Lung (tissue), 12 donors: ENCODE measurements around the gene ECM1. TPM values are rescaled to one million over a fixed set of nuclear protein-coding genes. Genes with fewer than 3 reads are reported as not detected.

ENCODE experiments used
- ATAC-seq: fragments of 200-7000 bp; cut with Tn5 transposase; one replicate; pipeline ENCODE4 v1.9.1; 2020; ENCODE audit warnings: moderate number of reproducible peaks; ENCODE audit not compliant: insufficient read depth, low FRiP score
- DNase-seq, 3 donors: peaks; one replicate each; pipeline ENCODE4 v3.0.0-alpha.2; 2013 to 2017
- H3K27ac ChIP-seq, 2 donors: one replicate each; pipeline ENCODE4 v1.5.1; 2013; ENCODE audit warnings: mild to moderate bottlenecking in 2 of 2, moderate library complexity in 2 of 2, control low read depth in 1 of 2, inconsistent platforms in 1 of 2, low read depth in 1 of 2, low read length in 1 of 2
- H3K27me3 ChIP-seq, 3 donors: one replicate each; pipeline ENCODE4 v1.5.1; 2013; ENCODE audit warnings: low read length in 2 of 3; ENCODE audit not compliant: control insufficient read depth in 3 of 3, insufficient read depth in 3 of 3
- H3K36me3 ChIP-seq, 4 donors: one replicate each; pipeline ENCODE4 v1.5.1; 2013; ENCODE audit warnings: low read length in 4 of 4, mild to moderate bottlenecking in 1 of 4, moderate library complexity in 1 of 4; ENCODE audit not compliant: control insufficient read depth in 4 of 4, insufficient read depth in 4 of 4
- H3K4me1 ChIP-seq, 5 donors: one replicate each; pipeline ENCODE4 v1.5.1; 2013; ENCODE audit warnings: low read length in 5 of 5, mild to moderate bottlenecking in 2 of 5, moderate library complexity in 1 of 5; ENCODE audit not compliant: control insufficient read depth in 5 of 5, insufficient read depth in 5 of 5
- H3K4me3 ChIP-seq: one replicate; pipeline ENCODE4 v1.5.1; 2013; ENCODE audit warnings: mild to moderate bottlenecking, control low read depth, moderate library complexity
- H3K9ac ChIP-seq, 2 donors: one replicate each; pipeline ENCODE4 v1.5.1; 2013; ENCODE audit warnings: low read length in 2 of 2, control low read depth in 1 of 2; ENCODE audit not compliant: insufficient read depth in 1 of 2
- H3K9me3 ChIP-seq, 4 donors: one replicate each; pipeline ENCODE4 v1.5.1; 2013; ENCODE audit warnings: low read length in 3 of 4, mild to moderate bottlenecking in 1 of 4, moderate library complexity in 1 of 4; ENCODE audit not compliant: control insufficient read depth in 4 of 4, insufficient read depth in 3 of 4
- WGBS, 2 donors: extraction: QIAGEN DNeasy Blood & Tissue Kit; methylation state at CpG; one replicate each; pipeline ENCODE4 v1.1.7; 2013; 5-methylcytosine and 5-hydroxymethylcytosine counted together
- polyA plus RNA-seq, 2 donors: library from polyadenylated mRNA; stranded (reverse); fragments of 200-250 nt; gene quantifications; one replicate each; pipeline ENCODE4 v1.2.1, GENCODE V29; 2013
- total RNA-seq, 2 donors: library from RNA; depleted of rRNA in 1 of 2; stranded (reverse); fragments of >200 nt in 1 of 2; gene quantifications; one replicate each; pipeline ENCODE4 v1.2.1, GENCODE V29; 2014 to 2021
- TF ChIP-seq, protein P1 (sequence below): IDR thresholded peaks from 2 replicates; pipeline ENCODE4 v1.5.1; 2012; ENCODE audit warnings: mild to moderate bottlenecking; ENCODE audit errors: control extremely low read depth, extremely low read depth
- donor health status: control.
- donor health status: control.
- donor health status: Bipolar disorder and iron deficiency.
- donor health status: healthy.
- donor health status: DM: yes; HTN: yes; CAD: no.

Gene ECM1
- total and polyA plus RNA-seq, 4 donors: 1.2 to 20.0 (median 10.7) TPM

DNA sequence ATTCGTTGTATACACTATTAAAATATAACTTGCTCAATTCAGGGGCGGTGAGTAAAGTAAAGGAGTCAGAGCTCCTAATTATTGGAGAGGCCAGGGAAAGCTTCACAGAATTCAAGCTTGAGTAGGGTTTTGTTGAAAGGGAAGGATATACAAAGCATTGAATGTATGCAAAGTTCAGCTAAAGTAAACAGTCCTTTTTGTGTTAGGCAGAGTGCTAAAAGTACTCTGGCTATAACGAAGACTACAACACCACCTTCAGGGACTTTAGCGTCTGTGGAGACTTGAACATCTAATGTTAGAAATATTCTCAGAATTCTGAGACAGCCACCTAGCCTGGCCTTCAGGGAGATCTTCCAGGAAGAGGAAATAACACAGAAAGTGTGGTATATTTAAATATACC lies 8.7 kb downstream of the ECM1 start:
- H3K9me3 ChIP-seq: no peaks in the 10 kb centered on the region
- no peak overlapping the region for H3K27ac ChIP-seq
- ATAC-seq: no peak
- no peak overlapping the region for H3K4me3 ChIP-seq
- WGBS, 2 donors: 40 to 54% methylated on average over 4 of the region's 4 CpGs
- H3K9ac ChIP-seq: no peak overlapping the region
- DNase-seq: peak in 2 of 3 donors; percentile 39 to 55
- H3K27me3 ChIP-seq: no peaks in the 10 kb centered on the region
- H3K4me1 ChIP-seq: peaks cover 0 to 13% (median 0%) of the 10 kb centered on the region in 5 donors
- H3K36me3 ChIP-seq: no peaks in the 10 kb centered on the region
- TF ChIP-seq, protein P1, sequence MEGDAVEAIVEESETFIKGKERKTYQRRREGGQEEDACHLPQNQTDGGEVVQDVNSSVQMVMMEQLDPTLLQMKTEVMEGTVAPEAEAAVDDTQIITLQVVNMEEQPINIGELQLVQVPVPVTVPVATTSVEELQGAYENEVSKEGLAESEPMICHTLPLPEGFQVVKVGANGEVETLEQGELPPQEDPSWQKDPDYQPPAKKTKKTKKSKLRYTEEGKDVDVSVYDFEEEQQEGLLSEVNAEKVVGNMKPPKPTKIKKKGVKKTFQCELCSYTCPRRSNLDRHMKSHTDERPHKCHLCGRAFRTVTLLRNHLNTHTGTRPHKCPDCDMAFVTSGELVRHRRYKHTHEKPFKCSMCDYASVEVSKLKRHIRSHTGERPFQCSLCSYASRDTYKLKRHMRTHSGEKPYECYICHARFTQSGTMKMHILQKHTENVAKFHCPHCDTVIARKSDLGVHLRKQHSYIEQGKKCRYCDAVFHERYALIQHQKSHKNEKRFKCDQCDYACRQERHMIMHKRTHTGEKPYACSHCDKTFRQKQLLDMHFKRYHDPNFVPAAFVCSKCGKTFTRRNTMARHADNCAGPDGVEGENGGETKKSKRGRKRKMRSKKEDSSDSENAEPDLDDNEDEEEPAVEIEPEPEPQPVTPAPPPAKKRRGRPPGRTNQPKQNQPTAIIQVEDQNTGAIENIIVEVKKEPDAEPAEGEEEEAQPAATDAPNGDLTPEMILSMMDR: no peak

- 81 to 89% methylated on average over 1 of the region's 1 CpG for WGBS, 2 donors
- Histone ChIP-seq H3K36me3 (no peaks in the 10 kb centered on the region), H3K9ac (no peak overlapping the region), H3K4me1 (peaks cover 0 to 5% (median 0%) of the 10 kb centered on the region in 5 donors), H3K4me3 (no peak overlapping the region), H3K27ac (no peak overlapping the region), H3K27me3 (no peaks in the 10 kb centered on the region), H3K9me3 (no peaks in the 10 kb centered on the region)
- DNase-seq (no peak), ATAC-seq (no peak)
- TF ChIP-seq, protein P1: no peak
Observed at GRCh38 chr1:150521196-150521968, 13.5 kb downstream of the ECM1 start.

GRCh38 chr1:150525348-150525747 lies 17.4 kb downstream of the ECM1 start:
- Histone ChIP-seq H3K9me3 (no peaks in the 10 kb centered on the region), H3K27me3 (no peaks in the 10 kb centered on the region), H3K4me1 (peaks cover 0 to 8% (median 4%) of the 10 kb centered on the region in 5 donors), H3K27ac (no peak overlapping the region), H3K4me3 (no peak overlapping the region), H3K36me3 (no peaks in the 10 kb centered on the region), H3K9ac (no peak overlapping the region)
- TF ChIP-seq, protein P1: no peak
- ATAC-seq (no peak), DNase-seq (no peak)
- WGBS, 2 donors: 89 to 96% methylated on average over 3 of the region's 3 CpGs
